H1 (cell line): ENCODE data around the gene NEK9. TPM values are rescaled to one million over a fixed set of nuclear protein-coding genes. Genes with fewer than 3 reads are reported as not detected.

Experiments used
- CTCF ChIA-PET: fragments of 300-600 bp; sonication (Branson Sonifier 250); formaldehyde crosslinking; loops from one replicate; lab custom pipeline; 2021; ENCODE audit not compliant: partially characterized antibody; lab: Charles Lee
- POLR2A ChIA-PET: fragments of 300-600 bp; sonication (Branson Sonifier 250); formaldehyde crosslinking; loops from one replicate; lab custom pipeline; 2021; ENCODE audit warnings: inconsistent platforms; ENCODE audit not compliant: partially characterized antibody; lab: Charles Lee
- DNase-seq, 2 experiments: peaks; one replicate each; pipeline versions ENCODE4 v3.0.0 to v3.0.0-alpha.2; 2010 to 2022; ENCODE audit warnings: low spot score in 2 of 2, low read depth in 1 of 2, mixed read lengths in 1 of 2
- FAIRE-seq: peaks from 2 replicates; lab custom pipeline; 2011; peaks lifted over from hg19 to GRCh38; lab: Jason Lieb, UNC
- H2AFZ ChIP-seq: 2 replicates; pipeline ENCODE4 v1.8.1; 2012; ENCODE audit warnings: low read length, inconsistent platforms
- H2AK5ac ChIP-seq: 2 replicates; pipeline ENCODE4 v1.6.1; 2013; ENCODE audit warnings: low read depth, low read length
- H2BK120ac ChIP-seq: replicated peaks from 2 replicates; pipeline ENCODE3; 2013; ENCODE audit warnings: low read depth, low read length, inconsistent platforms
- H2BK12ac ChIP-seq: 2 replicates; pipeline ENCODE4 v1.6.1; 2013; ENCODE audit warnings: low read depth, low read length
- H2BK15ac ChIP-seq: 2 replicates; pipeline ENCODE4 v1.6.1; 2013; ENCODE audit warnings: low read length
- H2BK20ac ChIP-seq: 2 replicates; pipeline ENCODE4 v1.6.1; 2013; ENCODE audit warnings: low read length
- H2BK5ac ChIP-seq: 2 replicates; pipeline ENCODE4 v1.6.1; 2013; ENCODE audit warnings: low read depth, low read length
- H3K14ac ChIP-seq: 2 replicates; pipeline ENCODE4 v1.6.1; 2013; ENCODE audit warnings: inconsistent platforms; ENCODE audit not compliant: insufficient read length
- H3K18ac ChIP-seq: 2 replicates; pipeline ENCODE4 v1.6.1; 2013; ENCODE audit warnings: low read length; ENCODE audit errors: extremely low read depth
- H3K23ac ChIP-seq: 2 replicates; pipeline ENCODE4 v1.6.1; 2013; ENCODE audit warnings: inconsistent platforms; ENCODE audit not compliant: insufficient read length
- H3K23me2 ChIP-seq: 2 replicates; pipeline ENCODE4 v1.6.1; 2013; ENCODE audit warnings: low read depth, low read length
- H3K27ac ChIP-seq: 2 replicates; pipeline ENCODE4 v1.6.1; 2011; ENCODE audit warnings: low read depth, low read length, inconsistent platforms
- H3K27me3 ChIP-seq, 4 experiments: replicated peaks in 1 of 4; 1 replicate in 1 of 4; 2 replicates in 3 of 4; pipeline versions ENCODE4 v1.6.1 to v1.8.1; 2011 to 2013; ENCODE audit warnings: low read length in 3 of 4, mild to moderate bottlenecking in 3 of 4, inconsistent platforms in 2 of 4, mixed read lengths in 2 of 4, moderate library complexity in 1 of 4; ENCODE audit not compliant: control insufficient read depth in 3 of 4, insufficient read depth in 3 of 4; ENCODE audit errors: extremely low read depth in 1 of 4
- H3K36me3 ChIP-seq, 4 experiments: 2 replicates each; pipeline versions ENCODE4 v1.6.1 to v1.8.1; 2011 to 2013; ENCODE audit warnings: mild to moderate bottlenecking in 4 of 4, low read length in 3 of 4, moderate library complexity in 2 of 4, control low read depth in 1 of 4, inconsistent platforms in 1 of 4; ENCODE audit not compliant: insufficient read depth in 4 of 4, control insufficient read depth in 2 of 4
- H3K4ac ChIP-seq: replicated peaks from 2 replicates; pipeline ENCODE3; 2013; ENCODE audit warnings: low read length, low read depth, mixed read lengths, inconsistent platforms; ENCODE audit not compliant: insufficient read length
- H3K4me1 ChIP-seq, 4 experiments: replicated peaks in 1 of 4; 1 replicate in 1 of 4; 2 replicates in 3 of 4; pipeline versions ENCODE4 v1.6.1 to v1.8.1; 2011 to 2013; ENCODE audit warnings: low read length in 3 of 4, inconsistent platforms in 2 of 4, mixed read lengths in 1 of 4; ENCODE audit not compliant: insufficient read depth in 4 of 4, control insufficient read depth in 3 of 4
- H3K4me2 ChIP-seq, 2 experiments: 2 replicates each; pipeline versions ENCODE4 v1.6.1 to v1.8.1; 2011 to 2013; ENCODE audit warnings: low read depth in 2 of 2, low read length in 2 of 2, control low read depth in 1 of 2, inconsistent platforms in 1 of 2, mild to moderate bottlenecking in 1 of 2; ENCODE audit not compliant: insufficient read depth in 1 of 2
- H3K4me3 ChIP-seq, 4 experiments: fragments of 200-600, 300-600 bp in 1 of 4; sonication (generic), shearing (Covaris generic), sonication (Bioruptor Twin) in 1 of 4; 2 replicates each; pipeline versions ENCODE4 v1.5.1 to v1.8.1; 2011 to 2016; ENCODE audit warnings: low read length in 4 of 4, low read depth in 3 of 4, control low read depth in 2 of 4, inconsistent platforms in 2 of 4, mild to moderate bottlenecking in 2 of 4, mixed read lengths in 1 of 4, moderate library complexity in 1 of 4; ENCODE audit not compliant: insufficient read depth in 2 of 4; ENCODE audit errors: extremely low read depth in 1 of 4
- H3K56ac ChIP-seq: replicated peaks from 2 replicates; pipeline ENCODE3; 2013; ENCODE audit warnings: low read depth, mild to moderate bottlenecking, mixed read lengths, low read length, inconsistent platforms; ENCODE audit not compliant: insufficient read length
- H3K79me1 ChIP-seq: 2 replicates; pipeline ENCODE4 v1.6.1; 2013; ENCODE audit warnings: low read depth, low read length, control low read depth
- H3K79me2 ChIP-seq, 2 experiments: 2 replicates each; pipeline versions ENCODE4 v1.6.1 to v1.8.1; 2012 to 2013; ENCODE audit warnings: low read length in 2 of 2, mild to moderate bottlenecking in 2 of 2, inconsistent platforms in 1 of 2; ENCODE audit not compliant: insufficient read depth in 2 of 2, control insufficient read depth in 1 of 2
- H3K9ac ChIP-seq, 4 experiments: replicated peaks in 1 of 4; 1 replicate in 1 of 4; 2 replicates in 3 of 4; pipeline versions ENCODE4 v1.6.1 to v1.8.1; 2011 to 2013; ENCODE audit warnings: low read depth in 3 of 4, low read length in 3 of 4, control low read depth in 2 of 4, mild to moderate bottlenecking in 2 of 4, moderate library complexity in 2 of 4, inconsistent platforms in 1 of 4; ENCODE audit errors: extremely low read depth in 1 of 4
- H3K9me3 ChIP-seq, 2 experiments: 2 replicates each; pipeline versions ENCODE4 v1.6.1 to v1.8.1; 2012 to 2013; ENCODE audit warnings: mild to moderate bottlenecking in 2 of 2, moderate library complexity in 2 of 2, control low read depth in 1 of 2, inconsistent platforms in 1 of 2, low read depth in 1 of 2, low read length in 1 of 2, mixed read lengths in 1 of 2; ENCODE audit not compliant: insufficient read depth in 2 of 2
- H4K20me1 ChIP-seq, 2 experiments: replicated peaks in 1 of 2; 2 replicates each; pipeline versions ENCODE3 to v1.8.1; 2011 to 2013; ENCODE audit warnings: inconsistent platforms in 2 of 2, low read length in 2 of 2, mild to moderate bottlenecking in 1 of 2; ENCODE audit not compliant: insufficient read depth in 2 of 2, control insufficient read depth in 1 of 2
- H4K5ac ChIP-seq: 2 replicates; pipeline ENCODE4 v1.6.1; 2013; ENCODE audit warnings: low read length, low read depth, mixed read lengths, inconsistent platforms; ENCODE audit not compliant: insufficient read length
- H4K8ac ChIP-seq: 2 replicates; pipeline ENCODE4 v1.8.0; 2013; ENCODE audit warnings: mild to moderate bottlenecking, moderate library complexity, low read length, inconsistent platforms; ENCODE audit not compliant: insufficient read depth; ENCODE audit errors: extremely low read depth
- H4K91ac ChIP-seq: replicated peaks from 2 replicates; pipeline ENCODE3; 2013; ENCODE audit warnings: low read length, mixed read lengths, inconsistent platforms; ENCODE audit not compliant: insufficient read length
- BACH1 ChIP-seq: IDR thresholded peaks from 2 replicates; pipeline ENCODE4 v1.6.1; 2012; ENCODE audit warnings: low read length, improper control_type of control experiment
- BCL11A ChIP-seq, 2 experiments: IDR thresholded peaks; one replicate each; pipeline ENCODE4 v1.6.1; 2011; ENCODE audit warnings: low read depth in 2 of 2, low read length in 2 of 2, mild to moderate bottlenecking in 2 of 2
- CBX5 ChIP-seq: fragments of 300-800, 300-1000 bp; sonication (generic); IDR thresholded peaks from 2 replicates; pipeline ENCODE4 v1.7.1; 2016; ENCODE audit warnings: antibody characterized with exemption, low read length, low read depth
- JUN ChIP-seq: IDR thresholded peaks from 2 replicates; pipeline ENCODE4 v1.6.1; 2011; ENCODE audit warnings: low read depth, mild to moderate bottlenecking, improper control_type of control experiment, low read length
- KDM4A ChIP-seq: IDR thresholded peaks from one replicate; pipeline ENCODE4 v1.7.1; 2012; ENCODE audit warnings: low read depth, mild to moderate bottlenecking, moderate library complexity, low read length, inconsistent platforms; ENCODE audit not compliant: severe bottlenecking
- KDM5A ChIP-seq: fragments of 200-600 bp; IDR thresholded peaks from 2 replicates; pipeline ENCODE4 v1.7.1; 2012; ENCODE audit warnings: mild to moderate bottlenecking, low read length, inconsistent platforms, mixed read lengths
- NRF1 ChIP-seq: IDR thresholded peaks from 2 replicates; pipeline ENCODE4 v1.6.1; 2011; ENCODE audit warnings: mild to moderate bottlenecking, low read depth, low read length, improper control_type of control experiment
- SAP30 ChIP-seq: fragments of 300-600 bp; sonication (generic); IDR thresholded peaks from 2 replicates; pipeline ENCODE4 v1.7.1; 2012; ENCODE audit warnings: low read length, moderate library complexity, mild to moderate bottlenecking, inconsistent platforms; ENCODE audit not compliant: insufficient read depth, insufficient replicate concordance
- SIRT6 ChIP-seq: IDR thresholded peaks from one replicate; pipeline ENCODE4 v1.7.1; 2012; ENCODE audit warnings: low read length, inconsistent platforms
- SP2 ChIP-seq: IDR thresholded peaks from 2 replicates; pipeline ENCODE4 v1.6.1; 2012; ENCODE audit warnings: mild to moderate bottlenecking, low read length, inconsistent platforms
- SRF ChIP-seq: IDR thresholded peaks from 2 replicates; pipeline ENCODE4 v1.6.1; 2011; ENCODE audit warnings: mild to moderate bottlenecking, low read depth, low read length, moderate library complexity
- WGBS, 2 experiments: shearing (Covaris generic) in 1 of 2; methylation state at CpG; one replicate each; pipeline versions ENCODE4 v1.1.6 to v1.1.7; 2013 to 2015; ENCODE audit warnings: low lambda C conversion rate in 2 of 2, mixed read lengths in 2 of 2, inconsistent platforms in 1 of 2, low coverage in 1 of 2, missing lambda C conversion rate in 1 of 2; ENCODE audit not compliant: insufficient replicate concordance in 2 of 2, insufficient coverage in 1 of 2, insufficient read length in 1 of 2; ENCODE audit errors: extremely low coverage in 1 of 2, missing lambda C conversion rate in 1 of 2; 5-methylcytosine and 5-hydroxymethylcytosine counted together
- polyA plus RNA-seq, 7 experiments: library from polyadenylated mRNA; depleted of rRNA in 3 of 7; stranded (reverse) in 5 of 7; unstranded in 2 of 7; fragments of >200 nt in 5 of 7; fragments of 200-250 nt in 2 of 7; gene quantifications; 1 replicate in 5 of 7; 2 replicates in 1 of 7; 4 replicates in 1 of 7; pipeline versions ENCODE4 v1.2.1 to v1.2.3, GENCODE V29; 2011 to 2013; ENCODE audit warnings: missing spikeins in 2 of 7, mixed read lengths in 2 of 7
- total RNA-seq: library from RNA; stranded (reverse); fragmentation: NEBNext Ultra II Directional; extraction: Animal tissue kit (Norgen Biotek cat#: 25700); gene quantifications from 2 replicates; pipeline ENCODE4 v1.2.1, GENCODE V29; 2021
- TF ChIP-seq, protein P1 (sequence below), 3 experiments: IDR thresholded peaks; 1 replicate in 2 of 3; 2 replicates in 1 of 3; pipeline versions ENCODE4 v1.5.1 to v1.6.1; 2011; ENCODE audit warnings: low read length in 3 of 3, mild to moderate bottlenecking in 3 of 3, inconsistent platforms in 2 of 3, low read depth in 1 of 3, moderate library complexity in 1 of 3; ENCODE audit not compliant: insufficient read depth in 1 of 3; ENCODE audit errors: control extremely low read depth in 1 of 3

Gene NEK9
- total and polyA plus RNA-seq, 2 of the 8 experiments (the other 6 are each of a cell fraction or from before 2014, with no cell fraction given) = 16.0 to 43.6 TPM

DNA sequence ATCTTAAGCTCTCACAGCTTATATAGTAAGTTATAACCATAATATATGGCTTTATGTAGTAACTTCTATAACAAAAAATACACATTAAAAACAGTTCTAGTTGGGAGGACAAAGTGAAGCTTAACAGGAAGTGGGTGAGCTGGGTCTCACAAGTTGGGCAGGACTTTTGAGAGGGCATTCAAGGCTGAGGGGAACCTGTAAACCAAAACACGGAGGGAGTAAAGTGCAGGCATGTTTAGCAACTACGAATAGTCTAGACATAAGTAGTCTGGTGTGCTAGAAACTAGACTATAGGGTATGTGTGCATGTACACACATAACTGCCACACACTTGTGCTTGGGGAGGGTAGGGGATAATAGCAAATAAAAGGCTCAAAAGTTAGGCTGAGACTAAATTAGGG, 14.2 kb upstream of the NEK9 start:
- Histone ChIP-seq H3K4me3 (no peak overlapping the region), H2AK5ac (no peak overlapping the region), H3K23me2 (no peaks in the 10 kb centered on the region), H4K5ac (no peak overlapping the region), H3K9ac (no peak overlapping the region), H2BK5ac (no peak overlapping the region), H2AFZ (no peak overlapping the region), H4K20me1 (peaks cover 0 to 3% of the 10 kb centered on the region in 2 experiments), H2BK120ac (no peak overlapping the region), H3K27ac (no peak overlapping the region), H2BK15ac (no peak overlapping the region), H3K36me3 (no peaks in the 10 kb centered on the region; a peak in 3 of 8 replicates), H4K91ac (no peak overlapping the region), H3K27me3 (no peaks in the 10 kb centered on the region), H3K79me2 (peaks cover 0 to 11% of the 10 kb centered on the region in 2 experiments; a peak in 2 of 4 replicates), H3K56ac (no peak overlapping the region), H3K9me3 (no peaks in the 10 kb centered on the region), H4K8ac (no peak overlapping the region), H3K4me2 (no peak overlapping the region), H3K14ac (no peak overlapping the region), H2BK20ac (no peak overlapping the region), H2BK12ac (no peak overlapping the region), H3K4me1 (no peaks in the 10 kb centered on the region), H3K18ac (no peak overlapping the region), H3K79me1 (peaks cover 2% of the 10 kb centered on the region), H3K4ac (no peak overlapping the region), H3K23ac (no peak overlapping the region)
- no peak for FAIRE-seq
- ChIA-PET POLR2A (interaction anchor here (0.6 to 1.2 kb wide), 4 partner anchors 30 to 149 kb away, joined by 3 read pairs; partner anchors contain the start of gene FOS), CTCF (interaction anchor here (0.5 to 11.2 kb wide), 13 partner anchors 11 to 162 kb away, joined by 3 to 105 read pairs (median 5); no protein-coding TSS in a partner anchor)
- DNase-seq = no peak
- WGBS, 2 experiments = 88% methylated on average over 2 of the region's 2 CpGs; no CpG with 5 or more reads in 1 of the 2 experiments
- TF ChIP-seq, protein P1, sequence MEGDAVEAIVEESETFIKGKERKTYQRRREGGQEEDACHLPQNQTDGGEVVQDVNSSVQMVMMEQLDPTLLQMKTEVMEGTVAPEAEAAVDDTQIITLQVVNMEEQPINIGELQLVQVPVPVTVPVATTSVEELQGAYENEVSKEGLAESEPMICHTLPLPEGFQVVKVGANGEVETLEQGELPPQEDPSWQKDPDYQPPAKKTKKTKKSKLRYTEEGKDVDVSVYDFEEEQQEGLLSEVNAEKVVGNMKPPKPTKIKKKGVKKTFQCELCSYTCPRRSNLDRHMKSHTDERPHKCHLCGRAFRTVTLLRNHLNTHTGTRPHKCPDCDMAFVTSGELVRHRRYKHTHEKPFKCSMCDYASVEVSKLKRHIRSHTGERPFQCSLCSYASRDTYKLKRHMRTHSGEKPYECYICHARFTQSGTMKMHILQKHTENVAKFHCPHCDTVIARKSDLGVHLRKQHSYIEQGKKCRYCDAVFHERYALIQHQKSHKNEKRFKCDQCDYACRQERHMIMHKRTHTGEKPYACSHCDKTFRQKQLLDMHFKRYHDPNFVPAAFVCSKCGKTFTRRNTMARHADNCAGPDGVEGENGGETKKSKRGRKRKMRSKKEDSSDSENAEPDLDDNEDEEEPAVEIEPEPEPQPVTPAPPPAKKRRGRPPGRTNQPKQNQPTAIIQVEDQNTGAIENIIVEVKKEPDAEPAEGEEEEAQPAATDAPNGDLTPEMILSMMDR (IDR thresholded peaks at IDR 0.05; ENCODE audit: control extremely low read depth in 1 of 3, insufficient read depth in 1 of 3, low read depth in 1 of 3, low read length in 3 of 3) = no peak
- no peak for TF ChIP-seq SIRT6
- no peak for TF ChIP-seq BACH1
- no peak for TF ChIP-seq CBX5
- TF ChIP-seq SAP30 = no peak
- TF ChIP-seq KDM4A = no peak
- no peak for TF ChIP-seq BCL11A (IDR thresholded peaks at IDR 0.05; ENCODE audit: low read depth in 2 of 2, low read length in 2 of 2)
- TF ChIP-seq SP2 = no peak
- TF ChIP-seq JUN = no peak
- TF ChIP-seq SRF = no peak
- no peak for TF ChIP-seq KDM5A
- no peak for TF ChIP-seq NRF1
